Stimulated activated CD4-positive, alpha-beta T cell treated with anti-CD3 and anti-CD28 coated beads, Interleukin-15, amount 100 ng/mL, for 48 hours (primary cell): ENCODE measurements around the gene NAA10.

Experiments
- DNase-seq, 2 donors: peaks; one replicate each; pipeline ENCODE4 v3.0.0-alpha.2; 2020; ENCODE audit warnings: low read depth in 2 of 2

NAA10 gene

DNA sequence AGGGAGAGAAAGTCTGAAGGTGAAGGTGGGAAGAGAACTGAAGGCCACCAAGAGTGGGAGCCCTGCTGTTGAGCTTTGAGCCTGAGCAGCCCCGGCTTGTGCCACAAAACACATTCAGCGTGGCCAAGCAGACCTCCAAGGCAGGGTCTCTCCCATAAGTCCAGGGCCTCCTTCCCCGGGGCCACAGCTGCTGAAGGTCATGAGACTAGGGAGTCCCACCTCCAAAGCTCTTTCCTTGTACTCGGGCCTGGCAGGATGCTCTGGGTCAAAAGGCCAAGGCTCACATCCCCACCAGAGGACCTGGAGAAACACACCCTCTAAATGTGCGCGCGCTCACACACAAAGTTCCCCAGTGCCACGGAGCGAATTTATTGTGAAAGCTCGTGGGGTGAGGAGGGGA is 5.3 kb downstream of the NAA10 start:
- no peak for DNase-seq

- DNase-seq: no peak
Observed at GRCh38 chrX:153928846-153929245, 6.0 kb downstream of the NAA10 start.

DNA sequence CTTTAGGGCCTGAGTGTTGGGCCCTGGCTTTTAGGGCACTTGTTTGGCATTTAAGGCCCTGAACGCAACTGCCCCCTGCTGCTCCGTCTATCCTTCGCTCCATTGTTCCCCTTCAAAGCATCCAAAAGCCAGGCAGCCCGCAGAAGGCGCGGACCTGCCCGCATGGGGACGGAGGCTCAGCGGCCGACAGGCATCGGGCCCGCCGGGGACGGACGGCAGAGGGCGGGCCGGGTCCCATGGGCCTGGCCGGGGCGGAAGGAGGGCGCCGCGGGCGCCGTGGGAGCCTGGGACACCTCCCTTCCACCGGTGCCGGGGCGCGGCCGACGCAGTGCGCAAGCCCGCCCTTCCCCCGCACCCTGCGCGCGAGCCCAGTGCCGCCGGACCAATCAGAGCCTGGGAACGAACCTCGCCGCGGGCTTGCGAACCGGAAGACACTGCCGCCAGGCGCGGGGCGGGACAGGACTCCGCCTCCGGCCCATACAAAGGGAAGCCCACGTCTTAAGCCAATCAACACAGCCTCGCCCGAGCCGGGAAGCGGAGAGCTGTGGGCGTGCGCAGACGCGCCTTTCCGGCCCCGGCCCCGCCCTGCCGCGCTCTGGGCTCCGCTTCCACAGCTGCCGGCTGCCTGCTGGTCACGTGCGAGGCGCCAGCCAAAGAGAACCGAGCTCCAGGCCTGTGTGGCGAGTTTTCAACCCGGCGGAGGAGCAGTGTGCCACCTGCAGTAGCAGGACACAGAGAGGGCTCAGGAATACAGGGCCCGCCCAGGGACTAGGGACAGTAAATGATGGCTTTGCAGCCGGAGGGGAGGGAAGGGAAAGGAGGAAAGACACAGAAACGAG is 6.7 kb downstream of the NAA10 start:
- DNase-seq: peak; percentile 91 to 92

DNA sequence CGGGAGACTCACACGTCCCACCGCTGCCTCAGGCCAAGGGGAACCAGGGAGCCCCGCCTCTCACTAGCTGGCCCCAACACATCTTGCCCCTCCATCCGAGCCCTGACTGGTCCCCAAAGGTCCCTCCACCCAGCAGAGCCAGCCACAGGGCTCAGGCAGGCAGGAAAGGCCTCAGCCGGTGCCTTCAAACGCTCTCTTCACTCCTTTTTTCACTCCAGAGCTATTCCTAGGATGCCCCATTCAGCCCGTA is 7.2 kb downstream of the NAA10 start:
- DNase-seq: no peak

DNA sequence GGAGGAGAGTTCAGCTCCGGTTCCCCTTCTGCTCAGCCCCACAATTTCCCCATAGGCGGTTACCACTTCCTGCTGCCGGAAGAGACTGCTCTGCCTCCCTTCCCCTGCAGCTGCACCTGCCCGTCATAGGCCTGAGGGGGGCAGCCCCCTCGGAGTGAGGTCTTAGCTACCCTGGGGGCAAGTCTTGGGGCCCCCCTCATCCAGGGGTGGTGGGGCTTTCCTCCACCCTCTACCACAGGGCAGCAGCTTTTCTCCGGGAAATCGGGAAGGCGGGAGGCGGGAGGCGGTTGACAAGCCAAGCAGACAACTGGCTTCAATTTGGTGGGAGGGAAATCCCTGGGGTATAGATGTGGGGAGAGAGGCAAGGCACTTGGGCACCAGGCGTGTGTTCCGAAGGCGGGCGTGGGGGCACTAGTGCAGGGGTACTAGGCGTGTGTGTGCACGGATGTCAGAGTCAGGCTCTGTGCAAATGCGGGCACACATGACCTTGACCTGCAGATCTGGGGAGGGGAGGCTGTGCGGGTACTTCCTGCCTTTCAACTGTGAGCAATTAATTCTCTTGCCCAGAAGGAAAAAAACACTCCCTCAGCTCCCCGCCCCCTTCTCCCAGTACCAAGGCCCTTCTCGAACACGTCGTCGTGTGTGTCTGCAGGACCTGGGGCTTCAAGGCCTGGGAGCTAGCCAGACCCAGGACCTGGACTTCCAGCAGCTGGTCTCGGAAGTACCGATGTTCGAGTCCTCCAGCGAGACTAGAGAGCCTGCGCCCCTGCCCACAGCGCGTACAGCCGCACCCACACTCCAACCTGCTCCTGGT is 7.8 kb downstream of the NAA10 start:
- peak; percentile 50 to 59 for DNase-seq

- DNase-seq: no peak
Observed at GRCh38 chrX:153926552-153926857, 8.3 kb downstream of the NAA10 start.

DNA sequence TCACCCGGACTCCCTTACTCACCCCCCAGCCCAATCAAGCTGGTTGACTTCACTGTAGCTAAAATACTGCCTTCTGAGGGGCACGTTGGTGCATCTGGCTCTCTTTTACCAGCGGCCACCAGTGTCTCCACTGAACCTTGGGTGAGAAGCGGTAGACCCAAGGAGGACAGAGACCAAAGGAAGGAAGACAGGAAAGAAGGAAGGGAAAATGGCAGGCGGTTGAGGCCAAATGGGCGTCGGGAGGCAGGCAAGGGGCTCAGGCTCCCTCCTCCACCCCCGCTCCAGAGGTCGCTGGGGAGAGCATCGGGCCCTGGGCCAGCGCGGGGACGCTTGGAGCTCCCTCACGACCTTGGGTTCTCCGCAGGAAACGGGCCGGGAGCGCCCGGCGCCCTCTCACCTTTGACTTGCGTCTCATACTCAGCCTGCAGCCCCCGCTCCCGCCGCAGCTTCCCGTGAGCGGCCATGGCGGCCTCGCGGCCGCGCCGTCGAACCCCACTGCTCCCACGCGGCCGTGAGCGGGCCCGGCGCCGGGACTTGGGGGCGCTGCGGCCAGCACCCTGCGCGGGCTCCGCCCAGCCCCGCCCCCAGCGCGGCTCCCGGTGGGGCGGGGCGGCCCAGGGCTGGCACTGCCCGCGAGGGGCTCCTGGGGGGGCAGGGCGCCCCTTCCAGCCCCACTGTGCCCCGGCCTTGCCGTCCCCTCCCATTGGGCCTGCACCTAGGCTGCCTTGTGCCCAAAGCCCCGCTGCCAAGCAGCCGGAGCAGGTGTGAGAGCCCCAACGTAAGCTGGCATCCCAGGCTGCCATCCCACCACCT is 8.9 kb downstream of the NAA10 start, which contains the start of gene ARHGAP4:
Gene ARHGAP4 (minus strand): TSS at position 526 of the 813 bp plus-strand sequence. CDS start 62 bp downstream, at position 464.
- peak in 1 of 2 donors; percentile 52 for DNase-seq

GRCh38 chrX:153925387-153925738 is 9.5 kb downstream of the NAA10 start:
- DNase-seq: no peak

DNA sequence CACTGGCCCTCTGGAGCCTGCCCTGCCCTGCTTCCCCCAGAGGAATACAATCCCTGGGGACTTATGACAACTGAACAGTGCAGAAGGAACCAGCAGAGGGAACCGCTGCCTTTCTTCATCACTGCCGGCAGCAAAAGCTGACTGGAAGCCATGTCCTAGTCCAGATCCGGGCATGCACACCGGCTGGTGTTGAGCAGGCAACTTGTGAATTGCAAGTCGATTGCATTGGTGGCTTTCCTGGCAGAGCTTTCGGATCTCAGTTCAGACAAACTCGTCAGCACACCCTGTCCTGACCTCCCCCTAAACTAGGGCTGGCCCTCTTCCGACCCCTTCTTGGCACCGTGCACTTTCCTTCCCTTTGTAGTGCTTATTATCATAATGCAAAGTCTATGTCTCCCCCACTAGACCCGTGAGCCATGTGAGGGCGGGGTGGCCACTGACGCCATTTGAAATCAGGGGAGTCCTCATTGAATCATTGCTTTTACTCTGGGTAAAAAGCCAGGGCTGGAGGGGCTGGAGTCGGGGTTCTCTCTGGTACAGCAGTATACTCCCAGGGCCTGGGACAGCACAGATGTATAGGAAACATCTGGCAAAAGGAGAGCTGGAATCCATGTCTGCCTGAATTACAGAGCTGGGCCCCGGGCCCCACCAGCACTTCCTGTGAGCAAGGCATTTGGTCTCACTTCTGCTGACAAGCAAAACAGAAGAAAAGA is 10.5 kb downstream of the NAA10 start:
- no peak for DNase-seq

DNA sequence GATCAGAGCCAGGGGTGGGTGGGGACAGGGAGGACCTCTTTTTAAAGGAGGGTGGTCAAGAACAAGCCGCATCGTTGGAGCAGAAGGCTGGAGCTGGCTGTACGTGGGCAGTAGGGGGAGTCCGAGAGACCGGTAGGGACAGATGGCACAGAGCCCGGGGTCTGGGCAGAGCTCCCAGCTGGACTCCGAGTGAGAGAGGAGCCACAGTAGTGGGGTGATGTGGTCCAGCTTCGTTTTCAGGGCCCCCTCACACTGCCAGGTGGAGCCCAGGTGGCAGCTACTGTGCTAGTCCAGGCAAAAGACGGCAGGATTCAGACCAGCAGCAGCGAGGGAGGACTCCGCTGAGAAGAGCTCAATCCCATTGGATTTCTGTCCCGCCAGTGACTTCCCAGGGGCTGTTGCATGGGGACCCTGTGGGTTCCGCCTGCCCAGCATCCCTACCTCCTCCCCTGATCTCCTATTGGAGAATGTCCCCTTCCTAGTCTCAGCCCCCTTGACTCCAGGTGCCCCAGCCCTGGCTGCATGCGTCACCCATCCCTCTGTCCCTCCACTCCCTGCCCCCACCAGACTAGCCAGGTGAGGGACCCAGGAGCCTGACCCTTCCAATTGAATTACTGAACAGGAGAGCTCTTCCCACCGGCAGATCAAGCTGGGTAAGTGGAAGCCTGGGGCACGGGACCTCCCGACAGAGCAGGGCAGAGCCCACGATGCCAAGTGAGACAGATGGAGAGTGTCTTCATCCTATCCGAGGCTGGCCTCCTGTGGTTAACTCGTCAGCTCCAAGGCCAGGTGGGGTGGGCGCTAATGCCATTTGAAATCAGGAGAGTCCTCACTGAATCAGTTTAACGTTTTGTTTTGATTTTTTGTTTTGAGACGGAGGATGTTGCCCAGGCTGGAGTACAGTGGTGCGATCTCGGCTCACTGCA is 11.6 kb downstream of the NAA10 start:
- DNase-seq: no peak

- DNase-seq: no peak
Observed at GRCh38 chrX:153921511-153922446, 13.1 kb downstream of the NAA10 start.

- DNase-seq: no peak
Observed at GRCh38 chrX:153921070-153921469, 13.8 kb downstream of the NAA10 start.

- DNase-seq: no peak
Observed at GRCh38 chrX:153920546-153920945, 14.3 kb downstream of the NAA10 start.

GRCh38 chrX:153919281-153919680 is 15.6 kb downstream of the NAA10 start:
- DNase-seq: no peak

DNA sequence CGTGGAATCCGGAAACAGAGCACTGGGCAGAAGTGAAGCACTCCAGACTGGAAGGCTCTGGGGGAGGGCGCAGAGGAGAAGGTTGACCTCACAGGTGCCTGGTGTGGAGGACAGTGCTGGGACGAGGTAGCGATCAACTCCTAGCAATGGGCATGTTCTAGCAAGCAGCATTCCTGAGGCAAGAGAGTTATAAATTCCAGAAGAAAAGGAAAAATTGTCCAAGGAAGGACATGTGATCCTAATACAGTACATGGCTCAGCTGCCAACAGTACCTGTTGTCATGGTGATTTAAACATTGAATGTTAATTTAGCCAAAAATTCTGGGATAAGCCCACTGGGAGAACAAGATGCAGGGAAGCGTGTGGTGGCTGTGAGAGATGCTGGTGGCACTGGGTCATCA is 17.0 kb downstream of the NAA10 start:
- no peak for DNase-seq

DNA sequence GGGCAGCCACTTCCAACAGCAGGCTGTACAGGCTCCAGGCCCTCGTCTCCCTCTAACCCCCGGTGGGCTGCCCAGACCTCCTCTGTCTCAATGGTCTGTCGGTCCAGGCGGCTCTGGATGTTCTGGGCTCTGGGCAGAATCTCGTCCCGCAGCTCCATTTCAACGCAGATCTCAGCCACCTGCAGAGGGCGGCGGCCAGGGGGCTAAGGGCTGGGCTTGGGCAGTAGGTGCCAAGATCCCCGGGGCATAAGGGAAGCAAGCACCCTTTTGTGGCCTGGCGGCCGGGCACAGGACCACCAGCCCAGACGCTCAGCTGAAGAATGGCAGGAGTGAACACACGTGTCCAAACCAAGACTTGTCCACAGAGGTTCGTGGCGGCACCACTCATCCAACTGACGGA is 21.1 kb downstream of the NAA10 start:
- DNase-seq: no peak

DNA sequence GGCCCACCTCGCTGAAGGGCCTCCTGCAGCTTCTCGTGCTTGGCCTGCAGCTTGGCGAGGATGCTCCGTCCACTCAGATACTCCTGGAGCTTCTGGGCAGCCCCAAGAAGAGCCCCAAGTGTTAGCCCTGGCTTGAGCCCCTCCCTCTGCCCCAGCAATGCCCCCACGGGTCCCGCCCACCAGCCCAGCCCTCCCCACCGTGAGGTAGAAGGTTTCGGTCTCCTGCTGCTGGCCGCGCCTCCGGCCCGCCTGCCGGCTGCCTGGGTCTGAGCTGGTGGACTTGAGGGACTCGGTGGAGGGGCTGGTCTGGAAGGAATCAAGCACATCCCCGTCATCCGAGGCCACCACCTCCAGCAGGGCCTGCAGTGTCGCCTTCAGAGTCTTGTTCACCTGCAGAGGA is 21.6 kb downstream of the NAA10 start:
- DNase-seq: no peak

DNA sequence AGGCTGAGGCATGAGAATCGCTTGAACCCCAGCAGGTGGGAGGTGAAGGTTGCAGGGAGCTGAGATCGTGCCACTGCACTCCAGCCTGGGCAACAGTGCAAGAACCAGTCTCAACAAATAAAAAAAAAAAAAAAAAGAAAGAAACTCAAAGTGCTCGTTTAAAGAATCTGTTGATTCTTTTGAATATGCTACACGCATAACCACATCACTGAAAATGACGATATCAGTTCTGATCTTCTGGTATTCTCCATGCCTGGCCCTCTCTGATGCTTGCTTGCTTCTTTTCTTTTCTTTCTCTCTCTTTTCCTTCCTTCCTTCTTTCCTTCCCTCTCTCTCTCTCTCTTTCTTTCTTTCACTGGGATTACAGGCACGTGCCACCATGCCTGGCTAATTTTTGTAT is 23.0 kb downstream of the NAA10 start:
- no peak for DNase-seq

DNA sequence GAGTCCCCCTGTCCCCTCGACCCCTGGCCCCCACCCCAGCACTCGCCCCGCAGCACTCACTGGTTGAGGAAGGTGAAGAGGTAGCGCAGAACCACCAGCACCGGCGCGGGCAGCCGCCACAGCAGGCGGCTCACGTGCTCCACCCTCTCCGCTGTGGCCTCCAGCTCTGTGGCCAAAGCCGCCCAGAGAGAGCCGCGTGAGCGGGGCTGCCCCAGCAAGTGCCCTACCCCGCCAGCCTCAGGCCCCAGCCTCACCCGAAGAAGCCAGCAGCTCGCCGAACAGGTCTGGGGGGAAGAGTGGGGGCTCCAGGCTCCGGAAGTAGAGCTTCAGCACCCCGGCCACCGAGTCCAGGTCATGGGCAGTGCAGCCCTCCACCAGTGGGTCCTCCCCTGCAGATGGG is 24.4 kb downstream of the NAA10 start:
- no peak for DNase-seq

- no peak for DNase-seq
Observed at GRCh38 chrX:153909980-153910360, 24.9 kb downstream of the NAA10 start.
